HG03025 (cell line): ENCODE results near the gene GPC4.
"Not testable (repeated sequence)": the region's sequence is repeated elsewhere in the genome, so short reads cannot be mapped to it uniquely, and the experiment has no call there.

Source experiments
- ATAC-seq: cut with Tn5 transposase; IDR thresholded peaks from one replicate; pipeline ENCODE4 v1.9.1; 2021; ENCODE audit warnings: mild to moderate bottlenecking, moderate library complexity; ENCODE audit not compliant: unreplicated experiment, low FRiP score

The GPC4 gene

GRCh38 chrX:133370696-133371275 is 44.5 kb downstream of the GPC4 start:
- no peak for ATAC-seq

GRCh38 chrX:133369065-133369464 is 46.2 kb downstream of the GPC4 start:
- ATAC-seq: no peak

- no peak for ATAC-seq
Measured at GRCh38 chrX:133366735-133367134, 48.6 kb downstream of the GPC4 start.

GRCh38 chrX:133365871-133366611 is 49.2 kb downstream of the GPC4 start:
- ATAC-seq: no peak

GRCh38 chrX:133364865-133365264 is 50.4 kb downstream of the GPC4 start:
- ATAC-seq: no peak

- no peak for ATAC-seq
Measured at GRCh38 chrX:133364196-133364595, 51.1 kb downstream of the GPC4 start.

- ATAC-seq: no peak
Measured at GRCh38 chrX:133362538-133362937, 52.8 kb downstream of the GPC4 start.

- ATAC-seq: no peak
Measured at GRCh38 chrX:133359466-133359865, 55.8 kb downstream of the GPC4 start.

GRCh38 chrX:133353233-133353632 is 62.1 kb downstream of the GPC4 start:
- no peak for ATAC-seq

- no peak for ATAC-seq
Measured at GRCh38 chrX:133350751-133351150, 64.5 kb downstream of the GPC4 start.

GRCh38 chrX:133346026-133346425 is 69.3 kb downstream of the GPC4 start:
- ATAC-seq: no peak

- no peak for ATAC-seq
Measured at GRCh38 chrX:133339566-133339965, 75.7 kb downstream of the GPC4 start.

GRCh38 chrX:133337250-133337649 is 78.0 kb downstream of the GPC4 start:
- no peak for ATAC-seq

GRCh38 chrX:133335027-133335426 is 80.3 kb downstream of the GPC4 start:
- ATAC-seq: no peak

GRCh38 chrX:133333154-133333750 is 82.0 kb downstream of the GPC4 start:
- no peak for ATAC-seq

GRCh38 chrX:133332737-133333136 is 82.6 kb downstream of the GPC4 start:
- ATAC-seq: no peak

GRCh38 chrX:133330956-133331355 is 84.3 kb downstream of the GPC4 start:
- ATAC-seq: no peak

GRCh38 chrX:133325422-133325821 is 89.9 kb downstream of the GPC4 start:
- no peak for ATAC-seq

- ATAC-seq: no peak
Measured at GRCh38 chrX:133323431-133323830, 91.9 kb downstream of the GPC4 start.

- not testable (repeated sequence) for ATAC-seq
Measured at GRCh38 chrX:133322269-133322668, 93.0 kb downstream of the GPC4 start.

- no peak for ATAC-seq
Measured at GRCh38 chrX:133321451-133321850, 93.8 kb downstream of the GPC4 start.

GRCh38 chrX:133314281-133314680 is 101.0 kb downstream of the GPC4 start:
- ATAC-seq: no peak
